Spinal cord (tissue), 10 donors: ENCODE measurements around the gene LCOR. TPM values are rescaled to one million over a fixed set of nuclear protein-coding genes. Genes with fewer than 3 reads are reported as not detected.
A peak's percentile ranks its signal among the peaks of the same experiment; 100 is the strongest.

Source experiments
- DNase-seq, 6 donors: peaks; one replicate each; pipeline versions ENCODE4 v3.0.0 to v3.0.0-alpha.2; 2013 to 2015; ENCODE audit warnings: low spot score in 6 of 6, low read depth in 4 of 6
- H3K27ac ChIP-seq: one replicate; pipeline ENCODE4 v1.5.1; 2013; ENCODE audit warnings: low read depth, low read length, control low read depth
- H3K27me3 ChIP-seq: one replicate; pipeline ENCODE4 v1.6.1; 2013; ENCODE audit warnings: low read length; ENCODE audit not compliant: control insufficient read depth, insufficient read depth
- H3K36me3 ChIP-seq: one replicate; pipeline ENCODE4 v1.6.1; 2013; ENCODE audit warnings: low read length; ENCODE audit not compliant: control insufficient read depth, insufficient read depth
- H3K4me1 ChIP-seq: one replicate; pipeline ENCODE4 v1.6.1; 2013; ENCODE audit warnings: low read length; ENCODE audit not compliant: control insufficient read depth, insufficient read depth
- H3K4me3 ChIP-seq: one replicate; pipeline ENCODE4 v1.5.1; 2013; ENCODE audit warnings: low read depth, low read length, control low read depth
- H3K9me3 ChIP-seq: one replicate; pipeline ENCODE4 v1.6.1; 2013; ENCODE audit warnings: low read length; ENCODE audit not compliant: control insufficient read depth, insufficient read depth
- WGBS: methylation state at CpG from one replicate; pipeline ENCODE4 v1.1.5; 2013; ENCODE audit warnings: missing lambda C conversion rate; ENCODE audit not compliant: insufficient coverage; 5-methylcytosine and 5-hydroxymethylcytosine counted together
- polyA plus RNA-seq, 2 donors: library from polyadenylated mRNA; unstranded; fragments of 120-200 nt; gene quantifications; one replicate each; pipeline ENCODE4 v1.2.1, GENCODE V29; 2013; ENCODE audit not compliant: insufficient read length in 2 of 2
- total RNA-seq, 2 donors: library from RNA; depleted of rRNA in 1 of 2; stranded (reverse); fragments of 120-200 nt in 1 of 2; fragments of >200 nt in 1 of 2; gene quantifications; one replicate each; pipeline versions ENCODE4 v1.2.3 to v1.2.4, GENCODE V29; 2013 to 2014
- donor health status: healthy.

Gene LCOR
- total and polyA plus RNA-seq, 4 donors = 12.6 to 59.8 (median 22.0) TPM

DNA sequence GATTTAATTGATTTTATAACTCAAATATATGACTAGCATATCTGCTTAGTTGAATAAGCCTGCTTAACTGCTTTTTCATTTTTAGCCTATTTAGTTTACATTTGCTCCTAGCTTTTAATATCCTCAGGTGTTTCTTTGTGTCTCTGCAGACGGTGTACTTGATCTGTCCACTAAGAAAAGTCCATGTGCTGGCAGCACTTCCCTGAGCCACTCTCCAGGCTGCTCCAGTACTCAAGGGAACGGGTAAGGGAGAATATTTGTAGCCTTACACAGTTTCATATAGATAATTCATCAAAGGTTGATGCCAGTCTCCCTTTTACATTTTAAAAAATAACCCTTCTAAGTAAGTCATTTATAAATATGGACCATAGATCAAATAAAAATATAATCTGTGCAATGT lies 119.9 kb downstream of the LCOR start:
- no peaks in the 10 kb centered on the region for H3K9me3 ChIP-seq
- no CpG with 5 or more reads among the region's 2 CpGs for WGBS
- H3K27ac ChIP-seq = no peak overlapping the region
- H3K4me3 ChIP-seq = no peak overlapping the region
- peaks cover 12% of the 10 kb centered on the region for H3K36me3 ChIP-seq
- DNase-seq = no peak
- H3K4me1 ChIP-seq = no peaks in the 10 kb centered on the region
- no peaks in the 10 kb centered on the region for H3K27me3 ChIP-seq

DNA sequence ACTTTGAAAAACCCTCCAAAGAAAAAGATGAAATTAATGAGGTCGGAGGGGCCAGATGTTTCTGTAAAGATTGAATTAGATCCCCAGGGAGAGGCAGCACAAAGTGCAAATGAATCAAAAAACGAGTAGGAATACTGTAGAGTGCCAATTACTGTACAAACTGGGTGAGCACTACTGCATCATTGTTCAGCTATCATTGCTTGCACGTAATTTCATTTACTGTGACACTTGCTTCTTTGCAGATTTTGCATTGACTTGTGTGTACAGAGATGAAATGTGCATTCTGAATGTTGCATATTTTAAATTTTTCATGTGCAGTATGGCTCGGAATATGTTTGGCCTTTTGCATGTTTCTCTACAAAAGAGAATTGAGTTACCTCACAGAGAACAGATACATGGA lies 123.7 kb downstream of the LCOR start:
- no peaks in the 10 kb centered on the region for H3K27me3 ChIP-seq
- H3K27ac ChIP-seq = no peak overlapping the region
- 57% methylated on average over 3 of the region's 4 CpGs for WGBS

DNA sequence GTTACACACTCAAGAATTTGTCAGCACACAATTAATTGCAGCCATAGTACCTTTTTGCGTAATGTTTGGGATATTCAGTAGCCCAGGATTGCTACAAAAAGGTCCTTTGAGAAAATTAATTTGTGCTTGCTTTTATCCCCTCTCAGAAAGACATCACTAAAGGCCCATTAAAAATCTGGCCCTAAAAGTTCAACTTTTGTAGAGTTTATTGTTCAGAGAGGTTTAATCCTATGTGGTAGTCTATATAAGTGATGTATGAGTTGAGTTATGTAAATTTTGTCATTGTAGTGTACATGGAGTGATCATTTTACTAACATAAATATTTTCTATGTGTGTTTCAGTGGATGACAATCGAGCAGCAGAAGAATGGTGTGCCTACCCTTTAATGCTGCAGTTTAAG lies 126.0 kb downstream of the LCOR start:
- no peak overlapping the region for H3K27ac ChIP-seq
- no peak for DNase-seq
- WGBS = no CpG with 5 or more reads among the region's 2 CpGs

More for the DNA sequence above, 123.7 kb downstream of the LCOR start:
- Histone ChIP-seq H3K36me3 (peaks cover 12% of the 10 kb centered on the region), H3K4me3 (no peak overlapping the region), H3K4me1 (no peaks in the 10 kb centered on the region), H3K9me3 (no peaks in the 10 kb centered on the region)
- DNase-seq = peak in 1 of 6 donors; percentile 11

DNA sequence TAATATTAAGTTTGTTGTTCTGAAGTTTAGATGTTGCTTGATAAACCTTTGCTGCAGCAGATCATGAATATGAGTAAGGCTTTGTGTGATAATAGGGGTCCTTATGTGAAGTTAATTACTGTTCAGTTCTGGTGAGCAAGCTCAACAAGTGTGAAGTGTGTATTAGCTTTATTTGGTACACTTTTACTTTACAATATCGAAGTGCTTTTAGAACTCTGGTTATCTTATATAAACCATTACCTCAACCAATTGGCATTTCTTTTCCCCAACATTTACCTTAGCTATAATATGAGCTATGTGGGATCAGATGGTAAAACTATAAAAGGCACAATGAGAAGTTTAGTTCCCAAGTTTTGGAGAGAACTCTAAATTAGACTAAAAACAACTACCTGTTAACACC lies 127.6 kb downstream of the LCOR start:
- Histone ChIP-seq H3K27ac (no peak overlapping the region), H3K4me3 (no peak overlapping the region), H3K9me3 (no peaks in the 10 kb centered on the region), H3K36me3 (peaks cover 8% of the 10 kb centered on the region), H3K27me3 (no peaks in the 10 kb centered on the region), H3K4me1 (no peaks in the 10 kb centered on the region)
- WGBS = no CpG with 5 or more reads among the region's 1 CpG
- no peak for DNase-seq

More for the DNA sequence above, 126.0 kb downstream of the LCOR start:
- H3K36me3 ChIP-seq = peaks cover 12% of the 10 kb centered on the region
- no peak overlapping the region for H3K4me3 ChIP-seq
- H3K4me1 ChIP-seq = no peaks in the 10 kb centered on the region
- H3K9me3 ChIP-seq = no peaks in the 10 kb centered on the region
- no peaks in the 10 kb centered on the region for H3K27me3 ChIP-seq

DNA sequence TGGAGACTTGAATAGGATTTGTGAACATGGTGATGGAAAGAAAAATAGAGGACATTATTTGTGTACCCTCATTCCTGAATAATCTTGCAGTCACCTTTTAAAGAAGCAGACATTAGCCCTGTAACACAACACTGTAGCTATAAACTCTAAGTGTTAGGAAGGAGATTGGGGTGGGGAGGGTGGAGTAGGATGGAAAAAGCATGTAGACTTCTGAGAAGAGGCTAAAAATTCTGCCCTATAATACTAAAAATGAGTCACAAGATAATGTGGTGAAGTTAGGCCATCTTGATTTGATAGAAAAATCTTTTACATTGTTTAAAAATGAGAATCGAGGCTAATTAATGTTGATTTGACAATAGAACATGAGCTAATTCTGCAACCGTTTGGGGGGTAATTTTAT lies 128.8 kb downstream of the LCOR start:
- no peak overlapping the region for H3K4me3 ChIP-seq
- H3K27ac ChIP-seq = no peak overlapping the region
- DNase-seq = no peak
- no peaks in the 10 kb centered on the region for H3K4me1 ChIP-seq
- no peaks in the 10 kb centered on the region for H3K36me3 ChIP-seq
- H3K9me3 ChIP-seq = no peaks in the 10 kb centered on the region
- no peaks in the 10 kb centered on the region for H3K27me3 ChIP-seq
- WGBS = 100% methylated on average over 1 of the region's 2 CpGs

DNA sequence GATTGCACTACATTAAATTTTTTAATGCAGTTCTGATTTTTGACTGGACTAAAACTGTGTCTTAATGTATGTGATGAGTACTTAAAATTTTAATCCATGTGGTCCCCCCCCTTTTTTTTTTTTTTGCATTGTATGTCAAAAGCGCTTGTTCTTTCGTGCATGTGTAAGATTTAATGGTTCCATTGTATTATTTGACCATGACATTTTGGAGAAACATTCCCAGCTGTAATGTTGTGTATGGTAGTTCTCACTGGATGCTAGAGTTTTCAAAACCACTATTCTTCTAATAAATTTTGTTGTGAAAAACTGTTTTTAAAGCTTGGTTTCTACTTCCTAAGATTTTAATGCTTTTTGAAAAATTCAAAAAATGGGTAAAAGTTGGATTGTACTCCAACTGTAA lies 132.0 kb downstream of the LCOR start:
- Histone ChIP-seq H3K36me3 (no peaks in the 10 kb centered on the region), H3K4me1 (no peaks in the 10 kb centered on the region), H3K4me3 (no peak overlapping the region), H3K27ac (no peak overlapping the region), H3K27me3 (no peaks in the 10 kb centered on the region), H3K9me3 (no peaks in the 10 kb centered on the region)
- WGBS = no CpG with 5 or more reads among the region's 2 CpGs
- no peak for DNase-seq

DNA sequence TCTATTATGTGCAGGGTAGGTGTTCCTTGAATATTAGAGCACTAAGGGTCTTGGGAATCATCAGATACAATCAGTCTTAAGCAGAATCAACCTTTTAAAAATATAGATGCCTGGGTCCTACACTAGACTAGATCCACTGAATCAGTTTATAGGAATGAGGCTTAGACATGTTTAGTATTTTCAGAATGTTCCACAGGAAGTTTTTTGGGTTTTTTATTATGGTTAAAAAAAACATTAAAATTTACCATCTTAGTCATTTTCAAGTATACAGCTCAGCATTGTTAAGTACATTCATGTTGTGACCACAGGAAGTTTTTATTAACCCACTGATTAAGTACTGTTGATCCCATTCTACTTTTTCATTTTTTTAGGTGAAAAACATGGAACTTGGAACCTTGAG lies 135.7 kb downstream of the LCOR start:
- Histone ChIP-seq H3K9me3 (no peaks in the 10 kb centered on the region), H3K4me3 (no peak overlapping the region), H3K4me1 (no peaks in the 10 kb centered on the region), H3K27me3 (no peaks in the 10 kb centered on the region), H3K27ac (no peak overlapping the region), H3K36me3 (no peaks in the 10 kb centered on the region)
- no peak for DNase-seq

DNA sequence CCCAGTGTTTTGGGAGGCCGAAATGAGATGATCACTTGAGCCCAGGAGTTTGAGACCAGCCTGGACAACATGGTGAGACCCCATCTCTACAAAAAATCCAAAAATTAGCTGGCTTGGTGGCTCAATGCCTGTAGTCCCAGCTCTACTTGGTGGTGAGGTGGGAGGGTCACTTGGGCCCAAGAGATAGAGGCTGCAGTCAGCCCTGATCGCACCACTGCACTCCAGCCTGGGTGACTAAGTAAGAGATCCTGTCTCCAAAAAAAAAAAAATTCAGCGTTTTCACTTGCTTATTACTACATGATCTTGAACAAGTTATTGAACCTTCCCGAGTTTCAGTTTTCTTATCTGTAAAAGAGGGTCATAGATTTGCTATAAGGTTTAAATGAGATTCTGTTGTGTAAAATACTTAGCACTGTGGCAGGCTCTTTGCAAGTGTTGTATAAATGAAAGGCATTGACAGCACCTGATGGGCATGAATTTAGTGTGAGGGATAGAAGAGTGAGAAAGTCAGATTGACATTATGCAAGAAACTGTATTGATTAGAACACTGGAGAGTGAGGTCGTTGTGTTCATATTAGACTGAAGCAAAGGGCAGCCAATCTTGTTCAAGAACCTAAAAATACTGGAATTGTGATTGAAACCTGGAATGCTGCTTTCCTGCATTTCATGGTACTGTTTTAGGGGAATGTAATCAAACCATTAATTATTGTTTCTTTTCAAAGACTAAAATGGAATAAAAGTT lies 136.8 kb downstream of the LCOR start:
- Histone ChIP-seq H3K4me1 (no peaks in the 10 kb centered on the region), H3K4me3 (no peak overlapping the region), H3K9me3 (no peaks in the 10 kb centered on the region), H3K27me3 (no peaks in the 10 kb centered on the region), H3K27ac (no peak overlapping the region), H3K36me3 (no peaks in the 10 kb centered on the region)
- no peak for DNase-seq
- 100% methylated on average over 2 of the region's 5 CpGs for WGBS

DNA sequence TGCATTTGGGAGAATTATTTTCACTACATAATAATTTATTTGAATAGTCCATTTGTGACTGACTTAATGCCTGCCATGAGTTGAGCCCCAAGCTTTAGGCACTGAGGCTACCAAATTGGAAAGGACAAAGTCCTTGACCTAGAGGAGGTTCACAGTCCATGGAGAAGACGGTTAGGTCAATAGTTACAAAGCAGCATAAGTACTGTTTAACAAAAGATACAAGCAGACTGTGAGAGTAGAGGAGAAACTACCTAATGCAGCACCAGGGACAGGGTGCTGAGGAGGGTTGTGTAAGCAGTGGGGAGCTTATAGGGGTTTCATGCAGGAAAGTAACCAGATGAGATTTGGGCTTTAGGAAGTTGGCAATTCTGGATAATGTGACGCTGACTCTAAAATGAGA lies 139.2 kb downstream of the LCOR start:
- Histone ChIP-seq H3K4me1 (no peaks in the 10 kb centered on the region), H3K27ac (no peak overlapping the region), H3K27me3 (no peaks in the 10 kb centered on the region), H3K4me3 (no peak overlapping the region), H3K9me3 (no peaks in the 10 kb centered on the region), H3K36me3 (no peaks in the 10 kb centered on the region)
- WGBS = 86% methylated on average over 1 of the region's 2 CpGs
- no peak for DNase-seq

DNA sequence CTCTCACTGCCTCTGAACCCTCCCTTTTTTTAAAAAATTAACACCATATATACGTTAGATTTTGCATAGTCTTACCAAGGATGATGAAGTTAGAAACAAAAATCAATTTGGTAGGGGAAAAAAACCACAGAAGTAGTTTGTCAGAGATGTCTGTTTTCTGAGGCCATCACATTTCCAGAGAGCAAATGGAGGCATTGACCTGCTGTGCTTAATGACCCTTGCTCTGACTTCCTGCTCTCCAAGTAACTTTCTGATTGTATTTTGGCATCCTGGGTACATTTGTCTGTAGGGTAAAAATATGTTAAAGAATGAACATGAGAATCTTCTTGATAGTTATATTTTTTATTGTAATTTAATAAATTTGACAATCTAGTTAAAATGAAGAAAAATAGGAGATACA lies 140.2 kb downstream of the LCOR start:
- no peaks in the 10 kb centered on the region for H3K27me3 ChIP-seq
- no peaks in the 10 kb centered on the region for H3K4me1 ChIP-seq
- H3K4me3 ChIP-seq = no peak overlapping the region
- no peaks in the 10 kb centered on the region for H3K36me3 ChIP-seq
- WGBS = no CpG with 5 or more reads among the region's 1 CpG
- H3K9me3 ChIP-seq = no peaks in the 10 kb centered on the region
- DNase-seq = peak in 1 of 6 donors; percentile 55
- no peak overlapping the region for H3K27ac ChIP-seq
